ENCODE measurements around the gene UNC5A.

- TF ChIP-seq, protein P1, sequence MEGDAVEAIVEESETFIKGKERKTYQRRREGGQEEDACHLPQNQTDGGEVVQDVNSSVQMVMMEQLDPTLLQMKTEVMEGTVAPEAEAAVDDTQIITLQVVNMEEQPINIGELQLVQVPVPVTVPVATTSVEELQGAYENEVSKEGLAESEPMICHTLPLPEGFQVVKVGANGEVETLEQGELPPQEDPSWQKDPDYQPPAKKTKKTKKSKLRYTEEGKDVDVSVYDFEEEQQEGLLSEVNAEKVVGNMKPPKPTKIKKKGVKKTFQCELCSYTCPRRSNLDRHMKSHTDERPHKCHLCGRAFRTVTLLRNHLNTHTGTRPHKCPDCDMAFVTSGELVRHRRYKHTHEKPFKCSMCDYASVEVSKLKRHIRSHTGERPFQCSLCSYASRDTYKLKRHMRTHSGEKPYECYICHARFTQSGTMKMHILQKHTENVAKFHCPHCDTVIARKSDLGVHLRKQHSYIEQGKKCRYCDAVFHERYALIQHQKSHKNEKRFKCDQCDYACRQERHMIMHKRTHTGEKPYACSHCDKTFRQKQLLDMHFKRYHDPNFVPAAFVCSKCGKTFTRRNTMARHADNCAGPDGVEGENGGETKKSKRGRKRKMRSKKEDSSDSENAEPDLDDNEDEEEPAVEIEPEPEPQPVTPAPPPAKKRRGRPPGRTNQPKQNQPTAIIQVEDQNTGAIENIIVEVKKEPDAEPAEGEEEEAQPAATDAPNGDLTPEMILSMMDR (conservative IDR thresholded peaks at IDR 0.05), result no peak
- TF ChIP-seq ZFX (IDR thresholded peaks at IDR 0.05), result no peak
Measured at GRCh38 chr5:176846335-176847140, 36.2 kb downstream of the UNC5A start.

All from C4-2B (cell line).